Stimulated activated CD8-positive, alpha-beta memory T cell treated with anti-CD3 and anti-CD28 coated beads, Interleukin-12 subunit alpha, Interleukin-12 subunit beta, amount 100 ng/mL, for 1 hour (primary cell): ENCODE results near the gene MRE11.
"Not testable (repeated sequence)": the region's sequence is repeated elsewhere in the genome, so short reads cannot be mapped to it uniquely, and the experiment has no call there.

Experiments
- DNase-seq: peaks from one replicate; pipeline ENCODE4 v3.0.0-alpha.2; 2020; ENCODE audit warnings: low read depth

Gene MRE11

DNA sequence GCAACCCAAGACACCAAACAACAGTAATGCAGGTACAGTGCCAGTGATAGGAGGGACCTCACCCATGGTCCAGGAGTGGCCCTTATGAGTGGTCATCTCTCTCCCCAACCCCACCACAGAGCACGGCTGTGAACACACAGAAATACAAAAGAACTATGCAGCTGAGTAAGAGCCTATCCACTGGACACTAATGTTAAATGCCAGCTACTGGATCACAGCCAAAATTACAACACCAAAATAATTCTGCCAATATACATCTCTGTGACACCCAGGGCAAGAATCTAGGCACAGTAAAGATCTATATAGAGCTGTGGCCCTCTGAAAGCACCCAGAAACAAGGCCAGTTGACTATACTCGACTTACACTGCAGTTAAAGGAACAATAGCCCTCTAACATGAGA is 69.6 kb downstream of the MRE11 start:
- DNase-seq: no peak

DNA sequence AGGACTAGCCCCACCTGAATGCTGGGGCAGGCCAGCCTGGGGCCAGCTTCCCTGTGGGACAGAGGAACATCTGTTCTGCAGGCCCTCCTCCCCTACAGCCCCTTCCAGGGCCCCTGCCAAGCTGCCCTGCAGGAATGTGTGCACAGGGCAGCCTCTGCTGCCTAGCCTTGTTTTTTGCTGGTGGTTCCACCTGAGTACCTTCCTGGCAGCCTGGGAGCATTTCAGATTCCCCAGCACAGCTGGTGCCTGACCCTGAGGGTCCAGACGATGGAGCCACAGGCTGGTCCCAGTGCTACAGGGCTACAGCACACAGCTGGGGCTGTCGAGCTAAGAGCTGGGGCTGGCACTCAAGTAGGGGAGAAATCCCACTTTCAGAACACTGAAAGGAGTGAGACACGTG is 70.1 kb downstream of the MRE11 start:
- no peak for DNase-seq

DNA sequence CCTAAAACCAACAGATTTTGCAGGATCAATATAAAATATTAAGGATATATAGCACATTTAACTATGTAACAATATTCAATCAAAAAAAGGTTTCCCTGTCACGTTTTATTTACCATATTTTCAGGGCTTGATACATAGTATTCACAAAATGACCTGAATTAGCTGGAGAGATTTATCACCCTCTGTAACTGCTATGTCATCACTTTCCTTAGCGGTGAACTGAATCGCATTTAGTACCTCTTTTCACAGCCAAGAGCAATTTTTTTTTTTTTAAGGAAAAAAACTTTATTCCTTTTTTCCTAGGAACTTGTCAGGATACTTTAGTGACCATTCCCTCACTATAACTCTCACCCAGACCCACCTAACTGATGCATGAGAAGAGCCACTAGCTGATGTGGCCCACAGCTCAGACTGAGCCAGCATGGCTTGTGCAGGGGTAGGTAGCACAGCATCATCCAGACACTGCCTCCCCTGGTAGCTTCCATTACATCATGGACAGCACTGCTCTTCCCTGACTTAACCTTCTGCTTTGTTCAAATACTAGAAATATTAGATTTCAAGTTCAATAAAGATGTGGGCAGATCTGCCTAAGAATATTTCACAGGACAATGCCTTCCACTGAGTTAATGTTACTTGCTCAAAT is 75.4 kb downstream of the MRE11 start:
- no peak for DNase-seq

DNA sequence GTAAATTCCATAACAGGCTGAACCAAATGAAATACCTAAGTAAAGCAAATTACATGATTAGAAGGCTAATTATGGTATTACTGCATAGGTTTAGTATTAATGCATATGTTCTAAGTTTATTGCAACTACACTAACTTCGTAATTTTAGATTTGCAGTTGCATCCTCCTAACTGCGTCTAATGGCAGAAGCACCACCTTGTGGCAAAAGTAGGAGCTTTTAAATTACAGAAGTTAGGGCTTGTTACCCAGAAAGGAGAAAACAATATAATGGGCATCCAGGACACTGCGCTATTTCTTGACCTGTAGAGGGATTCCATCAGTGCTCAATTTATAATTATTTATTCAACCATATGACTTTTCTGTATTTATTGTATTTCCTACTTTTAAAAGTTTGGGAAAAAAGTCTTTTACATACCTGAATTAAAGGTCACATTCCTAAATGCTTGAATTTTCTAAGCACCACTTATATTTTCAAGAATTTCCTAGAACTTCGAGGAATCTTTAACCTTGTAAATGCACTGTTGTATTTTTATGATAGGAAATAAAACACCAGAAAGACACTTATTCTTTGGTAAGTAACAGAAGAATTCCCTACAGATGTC is 76.2 kb downstream of the MRE11 start:
- no peak for DNase-seq

DNA sequence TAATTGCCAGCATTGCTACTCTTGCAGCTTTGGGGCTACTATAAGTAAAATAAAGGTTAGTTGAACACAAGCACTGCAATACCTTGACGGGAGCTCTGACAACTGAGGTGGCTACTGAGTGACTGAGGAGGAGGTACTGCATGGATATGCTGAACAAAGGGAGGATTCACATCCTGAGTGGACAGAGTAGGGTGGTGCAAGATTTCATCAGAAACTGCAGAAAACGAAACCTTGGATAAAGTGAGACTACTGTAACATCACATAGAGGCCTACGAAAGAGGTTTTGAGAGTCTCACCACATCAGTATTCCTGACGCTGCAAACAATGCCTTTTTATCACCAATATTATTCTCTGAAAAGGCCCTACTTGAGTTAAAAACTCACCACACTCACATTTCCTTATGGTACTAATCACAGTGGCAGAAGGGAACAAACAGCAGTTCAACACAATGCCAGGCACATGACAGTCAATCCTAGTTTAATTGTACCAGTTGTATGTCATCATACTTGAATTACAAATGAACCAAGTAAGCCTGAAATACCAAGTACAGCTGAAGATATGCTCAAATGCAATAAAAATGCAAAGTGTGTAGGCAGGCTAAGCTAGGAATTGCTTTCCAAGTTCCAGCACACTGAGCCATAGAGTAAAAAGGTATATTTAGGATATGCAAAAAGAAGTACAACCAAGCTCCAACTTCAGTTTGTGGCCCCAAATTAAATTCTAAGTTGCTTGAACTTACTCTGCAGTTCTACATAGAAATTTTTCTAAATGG is 88.4 kb downstream of the MRE11 start:
- DNase-seq: no peak

DNA sequence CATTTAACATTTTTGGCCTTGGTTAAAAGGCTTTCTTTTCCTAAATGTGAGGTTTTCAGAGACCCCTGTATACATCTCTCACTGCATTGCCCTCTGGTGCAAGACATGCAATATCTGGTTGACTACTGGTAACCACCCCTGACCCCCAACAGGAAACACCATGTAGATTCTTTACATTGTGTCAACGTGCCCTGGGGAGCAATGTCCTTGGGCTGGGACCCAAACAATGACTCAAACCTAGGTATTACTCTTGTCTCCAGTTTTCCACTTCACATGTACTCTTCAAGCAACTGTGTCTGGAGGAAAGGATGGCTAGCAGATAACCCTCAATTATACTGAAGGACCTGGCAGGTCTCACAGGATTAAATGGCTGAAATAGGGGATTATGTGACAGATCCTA is 91.3 kb downstream of the MRE11 start:
- no peak for DNase-seq

DNA sequence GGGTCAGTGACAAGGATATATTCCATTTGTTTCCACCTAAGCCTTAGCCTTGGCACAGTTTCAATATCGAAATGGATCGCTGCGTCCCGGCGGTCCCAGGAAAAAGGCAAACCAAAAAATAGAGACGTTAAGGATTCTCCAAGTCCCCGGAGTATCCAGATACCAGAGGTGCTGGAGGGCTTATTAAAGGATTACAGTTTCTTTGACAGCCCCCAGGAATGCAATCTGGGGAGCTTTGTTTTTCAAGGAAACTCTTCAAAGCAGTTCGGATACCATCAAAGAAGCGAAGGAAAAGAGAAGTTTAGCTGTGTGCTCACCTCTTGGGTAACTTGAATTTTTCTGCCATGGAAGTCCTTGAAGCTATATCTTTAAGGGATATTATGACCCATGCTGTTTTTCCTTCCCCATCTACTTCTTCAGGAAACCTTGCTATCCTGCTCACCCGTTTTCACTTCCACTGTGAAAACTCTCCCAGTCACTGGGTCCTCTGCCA is 91.8 kb downstream of the MRE11 start:
- no peak for DNase-seq

DNA sequence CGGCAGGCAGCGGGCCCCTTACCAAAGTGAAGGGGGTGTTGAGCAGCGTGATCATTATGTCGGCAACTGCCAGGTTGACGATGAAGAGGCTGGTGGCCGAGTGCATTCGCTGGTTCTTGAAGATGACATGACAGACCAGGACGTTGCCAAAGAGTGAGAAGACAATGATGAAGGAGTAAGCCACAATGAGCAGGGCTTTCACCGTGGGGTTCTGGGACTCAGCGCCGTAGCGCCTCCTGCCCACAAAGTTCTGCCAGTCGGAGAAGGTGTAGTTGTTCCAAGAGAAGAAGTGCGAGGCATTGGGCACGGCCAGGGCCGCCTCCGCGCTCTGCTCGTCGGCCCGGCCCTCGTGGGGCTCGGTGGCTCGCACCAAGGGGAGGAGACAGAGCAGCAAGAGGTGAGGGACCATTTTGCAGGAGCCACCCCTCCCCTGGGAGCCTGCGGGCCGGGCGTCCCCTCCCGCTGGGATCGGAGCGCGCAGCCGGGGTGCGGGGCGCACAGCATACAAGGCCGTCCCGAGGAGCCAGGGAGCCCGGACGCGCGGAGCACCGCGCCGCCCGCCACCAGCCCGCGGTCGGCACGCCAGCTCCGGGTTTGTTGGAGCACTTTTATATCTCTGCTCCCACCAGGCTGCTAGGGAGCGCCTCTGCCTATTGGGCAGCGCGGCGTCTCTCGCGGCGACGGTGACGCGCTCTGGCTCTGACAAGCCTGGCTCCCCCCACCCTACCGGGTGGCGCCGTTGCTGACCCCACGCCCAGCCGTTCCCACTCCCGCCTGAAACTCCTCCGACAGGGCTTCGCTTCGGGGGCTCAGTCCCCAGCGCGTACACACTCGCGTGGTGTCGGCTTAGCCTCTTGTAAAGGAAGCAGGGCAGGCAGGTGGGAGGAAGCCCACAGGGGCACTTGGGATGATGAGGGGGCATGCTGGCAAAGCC is 92.5 kb downstream of the MRE11 start, which contains the start of gene GPR83:
Gene GPR83 (minus strand): TSS at position 581 of the 934 bp plus-strand sequence. CDS start 172 bp downstream, at position 409.
- DNase-seq: no peak

DNA sequence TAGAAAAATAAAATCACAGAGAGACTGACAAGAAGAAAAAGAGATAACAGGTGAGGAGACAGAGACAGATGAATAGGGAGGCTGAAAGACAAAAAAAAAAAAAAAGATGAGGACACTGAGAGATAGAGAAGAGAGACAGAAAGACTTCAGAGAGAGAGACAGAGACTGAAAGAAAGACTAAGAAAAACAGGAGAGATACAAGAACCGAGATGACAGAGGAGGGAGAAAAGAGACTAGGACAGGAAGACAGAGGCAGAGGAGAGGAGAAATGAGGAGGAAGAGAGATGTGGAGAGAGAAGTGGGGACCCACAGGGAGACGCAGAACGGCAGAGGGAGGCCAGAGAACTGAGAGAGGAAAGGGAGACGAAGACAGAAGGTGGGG is 93.2 kb downstream of the MRE11 start:
- DNase-seq: no peak

DNA sequence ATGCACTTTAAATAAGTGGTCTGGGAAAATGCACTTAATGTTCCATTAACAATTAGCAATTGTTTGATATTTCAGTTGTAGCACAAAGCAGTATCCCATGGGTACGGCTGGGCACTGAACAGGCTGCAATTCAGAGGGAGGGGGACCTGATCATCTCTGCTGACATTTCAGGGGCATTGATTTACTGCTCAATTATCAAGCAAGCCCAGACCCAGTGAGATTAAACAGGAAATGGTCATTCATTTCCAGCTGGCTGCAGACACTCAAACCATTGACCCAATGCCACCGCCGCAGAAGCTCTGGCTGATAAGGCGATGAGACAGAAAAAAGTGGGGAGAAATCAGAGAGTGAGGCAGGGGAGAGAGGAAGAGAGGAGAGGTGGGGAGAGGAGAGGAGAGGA is 93.6 kb downstream of the MRE11 start:
- no peak for DNase-seq

DNA sequence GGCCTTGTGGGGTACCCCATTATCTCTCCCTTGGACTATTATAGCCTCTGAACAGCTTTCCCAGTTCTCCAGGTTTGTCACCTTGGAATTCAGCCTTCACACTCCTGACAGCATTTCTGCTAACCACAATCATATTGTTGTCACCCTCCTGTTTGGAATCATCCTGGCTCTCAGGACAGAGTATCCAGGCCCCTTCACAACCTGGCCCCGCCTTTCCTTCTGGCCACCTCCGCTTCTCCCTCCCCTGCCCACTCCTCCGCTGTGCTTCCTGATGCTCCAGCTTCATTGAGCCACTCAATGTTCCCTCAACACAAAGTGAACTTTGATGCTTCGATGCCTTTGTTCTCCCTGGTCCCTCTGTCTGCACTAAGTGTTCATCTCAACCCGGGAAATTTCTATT is 95.5 kb downstream of the MRE11 start:
- no peak for DNase-seq

DNA sequence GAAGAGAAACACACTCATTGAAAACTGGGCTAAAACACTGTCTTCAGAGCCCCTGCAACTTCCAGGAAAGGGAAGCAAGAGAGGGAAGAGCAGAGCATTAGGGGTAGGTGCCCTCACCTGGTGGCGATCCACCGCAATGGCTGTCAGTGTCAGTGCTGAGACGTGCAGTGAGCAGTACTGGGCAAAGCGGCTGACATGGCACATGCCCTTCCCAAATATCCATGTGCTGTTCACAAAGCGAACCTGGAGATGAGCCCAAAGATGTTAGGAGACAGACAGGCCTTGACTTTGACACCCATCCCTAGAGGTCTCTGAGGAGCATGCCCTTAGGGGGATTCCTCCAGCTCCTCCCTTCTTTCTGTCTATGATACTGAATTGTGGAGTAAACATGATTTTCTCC is 97.4 kb downstream of the MRE11 start:
- no peak for DNase-seq

DNA sequence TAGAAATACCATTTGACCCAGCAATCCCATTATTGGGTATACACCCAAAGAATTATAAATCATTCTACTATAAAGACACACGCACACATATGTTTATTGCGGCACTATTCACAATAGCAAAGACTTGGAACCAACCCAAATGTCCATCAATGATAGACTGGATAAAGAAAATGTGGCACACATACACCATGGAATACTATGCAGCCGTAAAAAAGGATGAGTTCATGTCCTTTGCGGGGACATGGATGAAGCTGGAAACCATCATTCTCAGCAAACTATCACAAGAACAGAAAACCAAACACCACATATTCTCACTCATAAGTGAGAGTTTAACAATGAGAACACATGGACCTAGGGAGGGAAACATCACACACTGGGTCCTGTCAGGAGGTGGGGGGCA is 101.7 kb downstream of the MRE11 start:
- DNase-seq: not testable (repeated sequence)

DNA sequence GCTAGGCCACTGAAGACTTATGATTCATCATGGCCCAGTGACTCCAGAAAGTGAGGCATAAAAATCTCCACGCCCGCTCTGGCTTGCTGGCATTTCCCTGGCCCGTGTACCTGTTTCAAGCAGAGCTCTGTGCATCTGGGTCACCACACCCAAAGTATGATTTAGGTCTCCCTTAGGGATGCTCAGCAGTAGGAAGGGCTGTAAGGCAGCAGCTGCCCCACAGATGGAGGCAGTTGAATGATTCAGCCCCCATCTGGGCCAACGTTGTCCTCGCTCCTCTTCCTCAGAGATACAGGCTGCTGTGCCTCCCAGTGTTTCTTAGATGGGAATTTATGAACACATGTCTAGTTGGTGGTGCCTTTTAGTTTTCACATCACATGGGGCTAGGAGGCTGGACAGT is 114.0 kb downstream of the MRE11 start:
- DNase-seq: no peak

DNA sequence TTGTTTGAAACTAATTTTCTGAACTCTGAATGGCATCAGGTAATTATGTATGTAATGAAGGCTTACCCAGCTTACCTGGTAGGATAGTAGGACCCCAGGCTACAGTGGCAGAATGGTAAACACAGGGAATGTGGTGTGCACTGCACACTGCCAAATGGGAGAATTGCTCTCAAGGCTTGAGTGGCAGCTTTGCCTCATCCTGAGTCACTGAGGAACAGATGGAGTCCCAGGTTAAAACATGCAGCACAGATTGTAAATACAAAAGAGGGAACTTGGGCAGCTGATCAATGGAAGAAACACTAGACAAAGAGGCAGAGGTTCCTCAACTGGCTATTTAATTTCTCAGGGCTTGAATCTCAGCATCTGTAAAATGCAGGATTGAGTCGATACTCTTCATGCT is 116.8 kb downstream of the MRE11 start:
- DNase-seq: no peak

DNA sequence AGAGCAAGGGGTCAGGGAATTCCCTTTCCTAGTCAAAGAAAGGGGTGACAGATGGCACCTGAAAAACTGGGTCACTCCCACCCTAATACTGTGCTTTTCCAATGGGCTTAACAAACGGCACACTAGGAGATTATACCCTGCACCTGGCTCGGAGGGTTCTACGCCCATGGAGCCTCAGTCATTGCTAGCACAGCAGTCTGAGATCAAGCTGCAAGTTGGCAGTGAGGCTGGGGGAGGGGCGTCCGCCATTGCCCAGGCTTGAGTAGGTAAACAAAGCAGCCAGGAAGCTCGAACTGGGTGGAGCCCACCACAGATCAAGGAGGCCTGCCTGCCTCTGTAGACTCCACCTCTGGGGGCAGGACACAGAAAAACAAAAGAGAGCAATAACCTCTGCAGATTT is 123.1 kb downstream of the MRE11 start:
- not testable (repeated sequence) for DNase-seq
